ENCODE data around the gene SLC12A7.

GRCh38 chr5:1032011-1032410 is 79.9 kb downstream of the SLC12A7 start:
- TF ChIP-seq CTCF (conservative IDR thresholded peaks at IDR 0.05 in 1 of 2, IDR thresholded peaks at IDR 0.05 in 1 of 2; ENCODE audit: low read depth in 1 of 2, low read length in 2 of 2), result no peak
- no peak for TF ChIP-seq EZH2 (IDR thresholded peaks at IDR 0.05; ENCODE audit: low read length, missing control alignments)
